H9 (cell line): ENCODE measurements around the gene TPX2. TPM values are rescaled to one million over a fixed set of nuclear protein-coding genes. Genes with fewer than 3 reads are reported as not detected.

Experiments
- DNase-seq: peaks from one replicate; pipeline ENCODE4 v3.0.0-alpha.2; 2017
- H2AFZ ChIP-seq: one replicate; pipeline ENCODE4 v1.6.1; 2013; ENCODE audit warnings: mild to moderate bottlenecking, low read length, control low read depth, moderate library complexity
- H2AK5ac ChIP-seq: 2 replicates; pipeline ENCODE4 v1.6.1; 2013; ENCODE audit warnings: low read length, control low read depth, mixed read lengths; ENCODE audit not compliant: insufficient read length
- H2BK120ac ChIP-seq: one replicate; pipeline ENCODE4 v1.6.1; 2013; ENCODE audit warnings: low read depth, mild to moderate bottlenecking, low read length, control low read depth, inconsistent platforms; ENCODE audit not compliant: poor library complexity, severe bottlenecking
- H2BK12ac ChIP-seq: 2 replicates; pipeline ENCODE4 v1.6.1; 2013; ENCODE audit warnings: low read length, control low read depth, mixed read lengths, low read depth; ENCODE audit not compliant: insufficient read length
- H2BK15ac ChIP-seq: 2 replicates; pipeline ENCODE4 v1.6.1; 2013; ENCODE audit warnings: low read depth, low read length, control low read depth
- H2BK20ac ChIP-seq: one replicate; pipeline ENCODE4 v1.6.1; 2013; ENCODE audit warnings: low read depth, mild to moderate bottlenecking, low read length, control low read depth, inconsistent platforms; ENCODE audit not compliant: poor library complexity, severe bottlenecking
- H2BK5ac ChIP-seq: 2 replicates; pipeline ENCODE4 v1.6.1; 2013; ENCODE audit warnings: low read length, control low read depth, mixed read lengths; ENCODE audit not compliant: insufficient read length
- H3K14ac ChIP-seq: 2 replicates; pipeline ENCODE4 v1.6.1; 2013; ENCODE audit warnings: low read length, control low read depth; ENCODE audit not compliant: insufficient read depth
- H3K18ac ChIP-seq: 2 replicates; pipeline ENCODE4 v1.6.1; 2013; ENCODE audit warnings: low read depth, mild to moderate bottlenecking, mixed read lengths, low read length, control low read depth; ENCODE audit not compliant: insufficient read length
- H3K23ac ChIP-seq: 2 replicates; pipeline ENCODE4 v1.6.1; 2013; ENCODE audit warnings: low read length, control low read depth, mixed read lengths, low read depth; ENCODE audit not compliant: insufficient read length
- H3K23me2 ChIP-seq: 2 replicates; pipeline ENCODE4 v1.6.1; 2013; ENCODE audit warnings: low read depth, mild to moderate bottlenecking, mixed read lengths, low read length, control low read depth; ENCODE audit not compliant: insufficient read length, poor library complexity, severe bottlenecking
- H3K27ac ChIP-seq: 2 replicates; pipeline ENCODE4 v1.5.1; 2013; ENCODE audit warnings: low read length, control low read depth, mixed read lengths, low read depth; ENCODE audit not compliant: insufficient read length
- H3K27me3 ChIP-seq: 2 replicates; pipeline ENCODE4 v1.6.1; 2013; ENCODE audit warnings: low read length, control low read depth, inconsistent platforms; ENCODE audit not compliant: insufficient read depth
- H3K4ac ChIP-seq: 2 replicates; pipeline ENCODE4 v1.6.1; 2013; ENCODE audit warnings: low read depth, mild to moderate bottlenecking, control low read depth, inconsistent platforms, low read length, moderate library complexity
- H3K4me1 ChIP-seq: 2 replicates; pipeline ENCODE4 v1.6.1; 2013; ENCODE audit warnings: low read length, control low read depth, inconsistent platforms; ENCODE audit not compliant: insufficient read depth
- H3K4me2 ChIP-seq: 2 replicates; pipeline ENCODE4 v1.6.1; 2013; ENCODE audit warnings: low read length, control low read depth, mixed read lengths; ENCODE audit not compliant: insufficient read length, insufficient read depth
- H3K56ac ChIP-seq: 2 replicates; pipeline ENCODE4 v1.6.1; 2013; ENCODE audit warnings: low read depth, mild to moderate bottlenecking, mixed read lengths, low read length, control low read depth; ENCODE audit not compliant: insufficient read length
- H3K79me1 ChIP-seq: 2 replicates; pipeline ENCODE4 v1.6.1; 2013; ENCODE audit warnings: low read depth, mild to moderate bottlenecking, moderate library complexity, low read length, control low read depth, inconsistent platforms; ENCODE audit not compliant: insufficient read depth, poor library complexity, severe bottlenecking
- H3K79me2 ChIP-seq: 2 replicates; pipeline ENCODE4 v1.6.1; 2013; ENCODE audit warnings: low read length, control low read depth, inconsistent platforms; ENCODE audit not compliant: insufficient read depth
- H3K9ac ChIP-seq: 2 replicates; pipeline ENCODE4 v1.6.1; 2013; ENCODE audit warnings: low read length, control low read depth, mixed read lengths; ENCODE audit not compliant: insufficient read length; ENCODE audit errors: extremely low read depth
- H3K9me3 ChIP-seq: one replicate; pipeline ENCODE4 v1.6.1; 2013; ENCODE audit warnings: low read depth, low read length, inconsistent platforms; ENCODE audit not compliant: control insufficient read depth
- H3T11ph ChIP-seq: one replicate; pipeline ENCODE4 v1.6.1; 2013; ENCODE audit warnings: mild to moderate bottlenecking, low read length, control low read depth, inconsistent platforms
- H4K20me1 ChIP-seq: one replicate; pipeline ENCODE4 v1.6.1; 2013; ENCODE audit not compliant: control insufficient read depth, insufficient read length, insufficient read depth
- H4K5ac ChIP-seq: 2 replicates; pipeline ENCODE4 v1.6.1; 2013; ENCODE audit warnings: low read depth, mild to moderate bottlenecking, mixed read lengths, low read length, control low read depth; ENCODE audit not compliant: insufficient read length
- H4K8ac ChIP-seq: replicated peaks from 2 replicates; pipeline ENCODE4 v1.6.1; 2013; ENCODE audit warnings: low read length, control low read depth, mixed read lengths, low read depth; ENCODE audit not compliant: insufficient read length
- H4K91ac ChIP-seq: 2 replicates; pipeline ENCODE4 v1.6.1; 2013; ENCODE audit warnings: low read depth, mild to moderate bottlenecking, moderate library complexity, mixed read lengths, low read length, control low read depth; ENCODE audit not compliant: insufficient read length
- H3K27ac Mint-ChIP-seq, 3 experiments: 2 replicates in 2 of 3; 3 replicates in 1 of 3; pipeline ENCODE4 v1.8.0; 2020 to 2021; ENCODE audit warnings: mixed read lengths in 3 of 3, mild to moderate bottlenecking in 1 of 3, moderate library complexity in 1 of 3
- H3K27me3 Mint-ChIP-seq: 2 replicates; pipeline ENCODE4 v1.8.0; 2021; ENCODE audit warnings: low read depth, mild to moderate bottlenecking, moderate library complexity, mixed read lengths
- H3K36me3 Mint-ChIP-seq, 3 experiments: 2 replicates in 2 of 3; 3 replicates in 1 of 3; pipeline ENCODE4 v1.8.0; 2020 to 2021; ENCODE audit warnings: low read depth in 3 of 3, mixed read lengths in 3 of 3; ENCODE audit not compliant: insufficient read depth in 1 of 3
- H3K4me1 Mint-ChIP-seq, 2 experiments: 2 replicates each; pipeline ENCODE4 v1.8.0; 2020; ENCODE audit warnings: mixed read lengths in 2 of 2
- H3K4me3 Mint-ChIP-seq, 2 experiments: 2 replicates in 1 of 2; 3 replicates in 1 of 2; pipeline ENCODE4 v1.8.0; 2020 to 2021; ENCODE audit warnings: mild to moderate bottlenecking in 2 of 2, mixed read lengths in 2 of 2, moderate library complexity in 1 of 2
- H3K9me3 Mint-ChIP-seq, 2 experiments: 2 replicates in 1 of 2; 3 replicates in 1 of 2; pipeline ENCODE4 v1.8.0; 2020; ENCODE audit warnings: mild to moderate bottlenecking in 2 of 2, mixed read lengths in 2 of 2, moderate library complexity in 1 of 2
- CTCF ChIP-seq: fragments of 200-600 bp; sonication (generic); conservative IDR thresholded peaks from 3 replicates; pipeline ENCODE4 v1.8.0; 2021; ENCODE audit warnings: antibody characterized with exemption, mild to moderate bottlenecking
- WGBS: extraction: QIAGEN DNeasy Blood & Tissue Kit; methylation state at CpG from one replicate; pipeline ENCODE4 v1.1.7; 2013; ENCODE audit warnings: missing lambda C conversion rate, low lambda C conversion rate, mixed read lengths; ENCODE audit not compliant: insufficient read length; ENCODE audit errors: extremely low coverage; 5-methylcytosine and 5-hydroxymethylcytosine counted together
- total RNA-seq: library from RNA; stranded (reverse); gene quantifications from 2 replicates; pipeline ENCODE4 v1.2.1, GENCODE V29; 2021

The TPX2 gene
- total RNA-seq, 1 experiment from 2014 or later = 161 TPM

DNA sequence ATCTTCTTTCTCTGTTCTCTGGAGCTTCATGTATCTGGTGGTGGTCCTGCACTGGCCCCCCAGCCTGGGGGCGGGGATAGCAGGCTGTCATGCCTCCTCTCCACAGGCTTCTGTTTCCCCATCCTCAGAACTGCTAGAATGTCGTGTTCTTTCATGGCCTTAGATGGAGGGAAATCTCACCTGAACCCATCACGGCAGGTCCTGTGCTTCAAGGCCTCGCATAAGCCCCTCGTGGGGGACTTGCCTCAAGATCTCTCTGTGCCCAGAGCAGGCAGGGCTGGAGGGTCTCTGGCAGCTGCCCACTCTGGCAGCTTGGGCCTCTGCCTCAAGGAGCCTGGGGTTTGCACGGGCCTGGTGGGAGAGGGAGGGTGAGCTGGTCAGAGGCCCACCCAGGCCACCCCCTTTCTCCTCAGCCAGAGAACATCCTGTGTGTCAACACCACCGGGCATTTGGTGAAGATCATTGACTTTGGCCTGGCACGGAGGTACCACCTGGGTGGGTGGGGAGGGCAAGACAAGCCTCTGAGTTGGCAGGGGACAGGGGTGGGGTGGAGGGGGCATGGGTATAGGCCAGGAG lies 91.4 kb downstream of the TPX2 start:
- Mint-ChIP-seq H3K36me3 (no peaks in the 10 kb centered on the region), H3K9me3 (no peaks in the 10 kb centered on the region), H3K4me1 (peaks cover 10 to 12% of the 10 kb centered on the region in 2 experiments), H3K27me3 (peaks cover 2% of the 10 kb centered on the region), H3K27ac (peak overlapping the region in 1 of 3 experiments; percentile 31; a peak in 1 of 7 replicates), H3K4me3 (no peak overlapping the region)
- Histone ChIP-seq H3T11ph (no peak overlapping the region), H4K20me1 (no peaks in the 10 kb centered on the region), H3K79me1 (no peaks in the 10 kb centered on the region), H2BK15ac (no peak overlapping the region), H3K14ac (no peak overlapping the region), H2AFZ (no peak overlapping the region), H3K9me3 (no peaks in the 10 kb centered on the region), H4K5ac (no peak overlapping the region), H3K56ac (no peak overlapping the region), H4K8ac (no peak overlapping the region), H3K23ac (no peak overlapping the region), H3K27ac (no peak overlapping the region), H3K4me1 (no peaks in the 10 kb centered on the region), H3K79me2 (no peaks in the 10 kb centered on the region), H2BK120ac (no peak overlapping the region), H2BK20ac (no peak overlapping the region), H3K4me2 (no peak overlapping the region), H3K27me3 (no peaks in the 10 kb centered on the region), H2BK5ac (no peak overlapping the region), H3K23me2 (no peaks in the 10 kb centered on the region), H2BK12ac (no peak overlapping the region), H3K18ac (no peak overlapping the region), H4K91ac (no peak overlapping the region), H3K9ac (no peak overlapping the region), H3K4ac (no peak overlapping the region), H2AK5ac (no peak overlapping the region)
- no peak for DNase-seq
- WGBS = no CpG with 5 or more reads among the region's 8 CpGs
- TF ChIP-seq CTCF = no peak
